ENCODE measurements around the gene SEPHS1.
A peak's percentile ranks its signal among the peaks of the same experiment; 100 is the strongest.

The SEPHS1 gene

DNA sequence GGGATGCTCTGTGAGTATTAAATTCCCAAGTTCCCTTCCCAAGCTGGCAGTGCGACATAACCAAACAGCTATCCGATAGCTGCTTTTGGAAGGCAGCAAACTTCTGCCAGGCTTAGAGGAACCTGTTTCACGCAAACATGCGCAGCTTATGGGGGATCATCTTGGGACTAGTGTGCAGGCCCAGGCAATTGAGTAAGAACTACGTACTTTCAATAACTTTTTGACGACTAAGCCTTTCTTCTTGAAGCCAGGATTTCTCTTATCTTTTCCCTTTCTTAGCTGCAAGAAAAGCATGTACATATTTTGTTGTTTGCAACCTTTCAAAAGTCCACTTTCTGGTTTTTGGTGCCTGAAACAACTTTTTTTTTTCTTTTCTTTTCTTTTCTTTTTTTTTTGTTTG, 28.7 kb upstream of the SEPHS1 start:
- TF ChIP-seq, protein P1, sequence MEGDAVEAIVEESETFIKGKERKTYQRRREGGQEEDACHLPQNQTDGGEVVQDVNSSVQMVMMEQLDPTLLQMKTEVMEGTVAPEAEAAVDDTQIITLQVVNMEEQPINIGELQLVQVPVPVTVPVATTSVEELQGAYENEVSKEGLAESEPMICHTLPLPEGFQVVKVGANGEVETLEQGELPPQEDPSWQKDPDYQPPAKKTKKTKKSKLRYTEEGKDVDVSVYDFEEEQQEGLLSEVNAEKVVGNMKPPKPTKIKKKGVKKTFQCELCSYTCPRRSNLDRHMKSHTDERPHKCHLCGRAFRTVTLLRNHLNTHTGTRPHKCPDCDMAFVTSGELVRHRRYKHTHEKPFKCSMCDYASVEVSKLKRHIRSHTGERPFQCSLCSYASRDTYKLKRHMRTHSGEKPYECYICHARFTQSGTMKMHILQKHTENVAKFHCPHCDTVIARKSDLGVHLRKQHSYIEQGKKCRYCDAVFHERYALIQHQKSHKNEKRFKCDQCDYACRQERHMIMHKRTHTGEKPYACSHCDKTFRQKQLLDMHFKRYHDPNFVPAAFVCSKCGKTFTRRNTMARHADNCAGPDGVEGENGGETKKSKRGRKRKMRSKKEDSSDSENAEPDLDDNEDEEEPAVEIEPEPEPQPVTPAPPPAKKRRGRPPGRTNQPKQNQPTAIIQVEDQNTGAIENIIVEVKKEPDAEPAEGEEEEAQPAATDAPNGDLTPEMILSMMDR (IDR thresholded peaks at IDR 0.05; ENCODE audit: extremely low read depth, insufficient read depth, missing control alignments): no peak
- no peak for DNase-seq (ENCODE audit: low spot score)
- in situ Hi-C loops (cut with MboI; ENCODE audit: low pct_unique_long_range_greater_than_20kb, low sequenced_read_pairs, unreplicated experiment): no loop called here

DNA sequence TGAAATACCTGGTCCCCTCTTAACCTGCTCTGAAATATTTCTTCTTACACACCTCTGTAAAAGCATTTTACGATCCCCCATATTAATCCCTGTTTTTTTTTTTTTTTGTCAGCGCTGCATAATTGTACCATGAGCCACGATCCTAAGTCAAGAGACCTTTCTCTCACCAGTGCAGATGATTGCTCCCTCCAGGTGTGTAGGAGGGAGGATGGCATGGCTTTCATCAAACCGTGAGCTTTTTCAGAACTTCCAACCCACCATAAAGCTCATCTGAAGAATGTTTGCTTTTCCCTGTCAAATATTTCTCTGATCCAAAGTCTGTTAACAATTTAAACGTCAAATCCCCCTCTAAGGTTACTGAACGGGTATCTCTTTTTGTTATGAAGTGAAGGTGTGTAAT, 28.2 kb upstream of the SEPHS1 start:
- no peak for DNase-seq (ENCODE audit: low spot score)
- TF ChIP-seq, protein P1 (IDR thresholded peaks at IDR 0.05; ENCODE audit: extremely low read depth, insufficient read depth, missing control alignments): no peak
- in situ Hi-C loops (cut with MboI; ENCODE audit: low pct_unique_long_range_greater_than_20kb, low sequenced_read_pairs, unreplicated experiment): no loop called here

DNA sequence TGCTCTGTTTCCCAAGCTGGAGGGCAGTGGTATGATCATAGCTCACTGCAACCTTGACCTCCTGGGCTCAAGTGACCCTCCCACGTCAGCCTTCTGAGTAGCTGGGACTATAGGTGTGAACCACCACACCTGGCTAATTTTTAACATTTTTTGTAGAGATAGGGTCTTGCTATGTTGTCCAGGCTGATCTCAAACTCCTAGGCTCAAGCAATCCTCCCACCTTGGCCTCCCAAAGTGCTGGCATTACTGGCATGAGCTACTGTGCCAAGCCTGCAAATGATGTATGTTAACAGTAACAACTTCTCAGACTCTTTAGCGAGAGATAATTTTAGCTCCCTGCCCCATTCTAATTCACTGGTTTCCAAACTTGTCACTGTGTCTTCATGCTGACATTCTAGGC, 27.7 kb upstream of the SEPHS1 start:
- TF ChIP-seq, protein P1 (IDR thresholded peaks at IDR 0.05; ENCODE audit: extremely low read depth, insufficient read depth, missing control alignments): no peak
- in situ Hi-C loops (cut with MboI; ENCODE audit: low pct_unique_long_range_greater_than_20kb, low sequenced_read_pairs, unreplicated experiment): no loop called here
- DNase-seq (ENCODE audit: low spot score): no peak

DNA sequence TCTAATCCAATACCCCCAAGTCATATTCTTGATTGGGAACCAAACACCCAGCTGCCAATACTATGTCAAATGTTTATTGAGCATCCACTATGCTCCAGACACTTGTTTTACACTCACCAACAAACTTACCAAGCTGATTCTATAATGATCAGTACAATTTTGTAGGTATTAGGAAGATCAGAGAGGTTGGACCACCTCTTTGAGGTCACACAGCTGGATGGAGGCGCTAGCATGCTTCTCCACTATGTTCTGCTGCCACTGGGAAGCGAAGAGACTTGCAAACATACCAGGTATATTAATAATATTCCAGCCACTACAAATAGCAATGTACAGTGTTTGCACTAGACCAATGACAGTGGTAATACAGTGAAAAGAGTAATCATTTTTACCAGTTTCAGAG, 25.6 kb upstream of the SEPHS1 start:
- in situ Hi-C loops (cut with MboI; ENCODE audit: low pct_unique_long_range_greater_than_20kb, low sequenced_read_pairs, unreplicated experiment): no loop called here
- no peak for DNase-seq (ENCODE audit: low spot score)
- TF ChIP-seq, protein P1 (IDR thresholded peaks at IDR 0.05; ENCODE audit: extremely low read depth, insufficient read depth, missing control alignments): no peak

DNA sequence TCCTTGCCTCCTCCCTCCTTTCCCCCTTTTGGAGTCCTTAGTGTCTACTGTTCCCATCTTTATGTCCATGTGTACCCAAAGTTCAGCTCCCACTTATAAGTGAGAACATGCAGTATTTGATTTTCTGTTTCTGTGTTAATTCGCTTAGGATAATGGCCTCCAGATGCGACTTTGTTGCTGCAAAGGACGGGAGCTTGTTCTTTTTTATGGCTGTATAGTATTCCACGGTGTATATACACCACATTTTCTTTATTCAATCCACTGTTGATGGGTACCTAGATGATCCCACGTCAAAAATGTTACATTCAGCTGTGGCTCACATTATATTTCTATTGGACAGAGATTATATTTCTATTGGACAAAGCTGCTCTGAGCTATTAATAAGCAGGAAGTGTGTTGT, 24.4 kb upstream of the SEPHS1 start:
- DNase-seq (ENCODE audit: low spot score): no peak
- TF ChIP-seq, protein P1 (IDR thresholded peaks at IDR 0.05; ENCODE audit: extremely low read depth, insufficient read depth, missing control alignments): no peak
- in situ Hi-C loops (cut with MboI; ENCODE audit: low pct_unique_long_range_greater_than_20kb, low sequenced_read_pairs, unreplicated experiment): no loop called here

DNA sequence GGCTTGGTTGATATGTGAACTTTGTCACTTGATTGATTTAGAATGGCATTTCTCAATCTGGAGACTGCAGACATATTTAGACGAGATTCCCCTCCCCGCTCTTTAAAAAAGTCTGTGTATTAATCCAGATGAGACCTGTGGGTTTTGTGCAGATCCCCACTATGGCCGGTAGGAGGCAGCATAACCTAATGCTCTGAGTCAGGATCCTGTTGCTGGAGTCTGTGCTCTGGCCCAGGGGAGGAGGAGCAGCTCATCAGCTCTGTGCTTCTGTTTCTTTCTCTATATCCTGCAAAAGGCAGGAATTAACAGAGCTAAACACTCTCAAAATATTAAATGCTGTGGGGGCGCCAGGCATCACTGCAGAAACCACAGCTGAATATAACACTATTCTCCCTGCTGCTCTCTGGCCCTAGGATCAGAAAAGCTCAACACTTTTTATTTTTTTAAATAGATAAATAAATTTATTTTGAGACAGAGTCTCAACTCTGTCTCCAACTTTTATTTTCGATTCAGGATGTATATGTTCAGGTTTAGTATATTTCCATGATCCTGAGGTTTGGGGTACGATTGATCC, 23.9 kb upstream of the SEPHS1 start:
- peak; percentile 88 for DNase-seq (ENCODE audit: low spot score)
- TF ChIP-seq, protein P1 (IDR thresholded peaks at IDR 0.05; ENCODE audit: extremely low read depth, insufficient read depth, missing control alignments): peak; percentile 85
- in situ Hi-C loops (cut with MboI; ENCODE audit: low pct_unique_long_range_greater_than_20kb, low sequenced_read_pairs, unreplicated experiment): no loop called here

DNA sequence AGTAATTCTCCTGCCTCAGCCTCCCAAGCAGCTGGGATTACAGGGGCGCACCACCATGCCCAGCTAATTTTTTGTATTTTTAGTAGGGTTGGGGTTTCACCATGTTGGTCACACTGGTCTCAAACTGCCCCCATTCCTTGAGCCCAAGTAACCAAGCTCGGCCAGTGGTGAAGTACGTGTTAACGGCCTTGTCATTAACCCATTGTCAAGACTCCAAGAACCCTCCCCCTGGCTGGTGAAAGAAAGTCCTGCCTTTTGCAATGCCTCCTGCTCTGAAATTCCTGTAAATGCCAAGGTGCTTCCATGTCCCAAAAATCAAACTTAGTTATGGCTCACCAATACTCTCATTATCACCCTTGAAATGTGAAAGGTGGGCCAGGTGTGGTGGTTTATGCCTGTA, 18.8 kb upstream of the SEPHS1 start:
- no peak for DNase-seq (ENCODE audit: low spot score)
- in situ Hi-C loops (cut with MboI; ENCODE audit: low pct_unique_long_range_greater_than_20kb, low sequenced_read_pairs, unreplicated experiment): no loop called here
- TF ChIP-seq, protein P1 (IDR thresholded peaks at IDR 0.05; ENCODE audit: extremely low read depth, insufficient read depth, missing control alignments): no peak
